Natural killer cell (primary cell): ENCODE data around the gene ZNF559. TPM values are rescaled to one million over a fixed set of nuclear protein-coding genes. Genes with fewer than 3 reads are reported as not detected.
"Not testable (repeated sequence)": the region's sequence is repeated elsewhere in the genome, so short reads cannot be mapped to it uniquely, and the experiment has no call there.

Experiments
- ATAC-seq, 3 donors: fragments of 150-1000 bp in 2 of 3; fragments of 200-7000 bp in 1 of 3; cut with Tn5 transposase; 1 replicate in 1 of 3; 2 replicates in 2 of 3; pipeline ENCODE4 v1.10.0; 2021; ENCODE audit warnings: mild to moderate bottlenecking in 2 of 3, moderate library complexity in 2 of 3
- DNase-seq, 2 donors: peaks; one replicate each; pipeline versions ENCODE4 v3.0.0 to v3.0.0-alpha.2; 2013 to 2021; ENCODE audit warnings: mixed read lengths in 1 of 2
- H3K27ac ChIP-seq: one replicate; pipeline ENCODE4 v1.5.1; 2013; ENCODE audit warnings: mild to moderate bottlenecking, low read length
- H3K27me3 ChIP-seq: one replicate; pipeline ENCODE4 v1.6.1; 2013; ENCODE audit warnings: low read length; ENCODE audit not compliant: control insufficient read depth, insufficient read depth
- H3K36me3 ChIP-seq: one replicate; pipeline ENCODE4 v1.6.1; 2013; ENCODE audit warnings: low read length; ENCODE audit not compliant: control insufficient read depth, insufficient read depth
- H3K4me1 ChIP-seq: one replicate; pipeline ENCODE4 v1.6.1; 2013; ENCODE audit warnings: low read length; ENCODE audit not compliant: control insufficient read depth, insufficient read depth
- H3K4me3 ChIP-seq: one replicate; pipeline ENCODE4 v1.5.1; 2013; ENCODE audit warnings: low read length
- H3K9me3 ChIP-seq: one replicate; pipeline ENCODE4 v1.6.1; 2013; ENCODE audit warnings: low read length; ENCODE audit not compliant: control insufficient read depth, insufficient read depth
- H3K27ac Mint-ChIP-seq, 2 donors: one replicate each; pipeline ENCODE4 v1.8.0; 2022; ENCODE audit warnings: mild to moderate bottlenecking in 2 of 2, mixed read lengths in 2 of 2, moderate library complexity in 1 of 2
- H3K27me3 Mint-ChIP-seq, 2 donors: one replicate each; pipeline ENCODE4 v1.8.0; 2022; ENCODE audit warnings: low read depth in 2 of 2, mixed read lengths in 2 of 2
- H3K36me3 Mint-ChIP-seq: one replicate; pipeline ENCODE4 v1.8.0; 2022; ENCODE audit warnings: mixed read lengths
- H3K4me1 Mint-ChIP-seq, 2 donors: one replicate each; pipeline ENCODE4 v1.8.0; 2022; ENCODE audit warnings: mixed read lengths in 2 of 2
- H3K4me3 Mint-ChIP-seq: one replicate; pipeline ENCODE4 v1.8.0; 2022; ENCODE audit warnings: mild to moderate bottlenecking, moderate library complexity, mixed read lengths
- H3K9me3 Mint-ChIP-seq, 2 donors: one replicate each; pipeline ENCODE4 v1.8.0; 2022; ENCODE audit warnings: mixed read lengths in 2 of 2
- CTCF ChIP-seq: fragments of 200-600 bp; IDR thresholded peaks from one replicate; pipeline ENCODE4 v1.8.0; 2022; ENCODE audit warnings: antibody characterized with exemption
- WGBS: methylation state at CpG from one replicate; pipeline ENCODE4 v1.1.7; 2013; ENCODE audit warnings: missing lambda C conversion rate; ENCODE audit not compliant: insufficient coverage; 5-methylcytosine and 5-hydroxymethylcytosine counted together
- intact Hi-C: fragments of 100-400 bp; cut with micrococcal nuclease; formaldehyde crosslinking; loops from one replicate; pipeline ENCODE4 v1.14.2; 2022
- total RNA-seq, 4 donors: library from RNA; stranded (reverse); fragments of 120-200 nt in 1 of 4; gene quantifications; one replicate each; pipeline versions ENCODE4 v1.2.3 to v1.2.4, GENCODE V29; 2013 to 2022

ZNF559 gene
- total RNA-seq, 3 donors from 2014 or later (not counting 1 experiment from before 2014, with no cell fraction given), result 10.0 to 20.5 (median 11.4) TPM

DNA sequence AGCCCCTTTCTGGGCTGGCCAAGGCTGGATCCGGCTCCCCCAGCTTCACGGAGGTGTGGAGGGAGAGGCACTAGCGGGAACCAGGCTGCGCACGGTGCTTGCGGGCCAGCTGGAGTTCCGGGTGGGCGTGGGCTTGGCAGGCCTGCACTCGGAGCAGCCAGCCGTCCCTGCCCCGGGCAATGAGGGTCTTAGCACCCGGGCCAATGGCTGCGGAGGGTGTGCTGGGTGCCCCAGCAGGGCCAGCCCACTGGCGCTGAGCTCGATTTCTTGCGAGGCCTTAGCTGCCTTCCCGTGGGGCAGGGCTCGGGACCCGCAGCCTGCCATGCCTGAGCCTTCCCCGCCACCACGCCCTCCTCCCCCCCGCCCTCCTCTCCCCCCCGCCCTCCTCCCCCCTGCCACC is 2.6 kb upstream of the ZNF559 start:
- H3K27me3 ChIP-seq, result no peaks in the 10 kb centered on the region
- 97% methylated on average over 16 of the region's 23 CpGs for WGBS
- no peak overlapping the region for H3K4me3 ChIP-seq
- intact Hi-C loops, result loop anchor here (5.0 kb wide), 1 partner anchor 261 kb away; the partner anchor contains the start of gene ZNF121
- Mint-ChIP-seq H3K9me3 (no peaks in the 10 kb centered on the region), H3K4me1 (peaks cover 20 to 31% of the 10 kb centered on the region in 2 donors), H3K27me3 (peaks cover 0 to 13% of the 10 kb centered on the region in 2 donors), H3K27ac (no peak overlapping the region), H3K36me3 (no peaks in the 10 kb centered on the region), H3K4me3 (no peak overlapping the region)
- H3K9me3 ChIP-seq, result peaks cover 11% of the 10 kb centered on the region
- no peaks in the 10 kb centered on the region for H3K36me3 ChIP-seq
- ATAC-seq (no peak), DNase-seq (no peak)
- H3K27ac ChIP-seq, result no peak overlapping the region
- H3K4me1 ChIP-seq, result peaks cover 19% of the 10 kb centered on the region
- TF ChIP-seq CTCF, result no peak

- ATAC-seq, H3K4me3 Mint-ChIP-seq, H3K27ac Mint-ChIP-seq, H3K9me3 Mint-ChIP-seq, H3K27ac ChIP-seq, H3K36me3 Mint-ChIP-seq, H3K27me3 ChIP-seq, H3K36me3 ChIP-seq, DNase-seq, H3K4me3 ChIP-seq: not testable (repeated sequence)
- intact Hi-C loops, result loop anchor here (5.0 kb wide), 1 partner anchor 261 kb away; the partner anchor contains the start of gene ZNF121
- H3K4me1 ChIP-seq, result peaks cover 19% of the 10 kb centered on the region
- peaks cover 11% of the 10 kb centered on the region for H3K9me3 ChIP-seq
- Mint-ChIP-seq H3K27me3 (peaks cover 0 to 13% of the 10 kb centered on the region in 2 donors), H3K4me1 (peaks cover 20 to 31% of the 10 kb centered on the region in 2 donors)
- WGBS, result 100% methylated on average over 10 of the region's 14 CpGs
These were observed 2.2 kb upstream of the ZNF559 start for GRCh38 chr19:9321756-9322155.

DNA sequence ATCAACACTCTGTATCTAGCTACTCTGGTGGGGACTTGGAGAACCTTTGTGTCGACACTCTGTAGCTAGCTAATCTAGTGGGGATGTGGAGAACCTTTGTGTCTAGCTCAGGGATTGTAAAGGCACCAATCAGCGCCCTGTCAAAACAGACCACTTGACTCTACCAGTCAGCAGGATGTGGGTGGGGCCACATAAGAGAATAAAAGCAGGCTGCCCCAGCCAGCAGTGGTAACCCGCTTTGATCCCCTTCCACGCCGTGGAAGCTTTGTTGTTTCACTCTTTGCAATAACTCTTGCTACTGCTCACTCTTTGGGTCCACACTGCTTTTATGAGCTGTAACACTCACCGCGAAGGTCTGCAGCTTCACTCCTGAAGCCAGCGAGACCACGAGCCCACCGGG is 1.8 kb upstream of the ZNF559 start:
- H3K4me3 ChIP-seq, H3K27me3 ChIP-seq, H3K36me3 ChIP-seq, H3K36me3 Mint-ChIP-seq, DNase-seq, ATAC-seq, H3K9me3 Mint-ChIP-seq, H3K27ac ChIP-seq: not testable (repeated sequence)
- peaks cover 0 to 13% of the 10 kb centered on the region in 2 donors for H3K27me3 Mint-ChIP-seq
- WGBS, result 96% methylated on average over 9 of the region's 10 CpGs
- Histone ChIP-seq H3K9me3 (peaks cover 11% of the 10 kb centered on the region), H3K4me1 (peaks cover 19% of the 10 kb centered on the region)
- peak overlapping the region; percentile 40 for H3K4me3 Mint-ChIP-seq
- peak overlapping the region; percentile 97 to 98 for H3K27ac Mint-ChIP-seq
- intact Hi-C loops, result loop anchor here (5.0 kb wide), 1 partner anchor 260 kb away; the partner anchor contains the start of gene ZNF121
- peaks cover 20 to 31% of the 10 kb centered on the region in 2 donors for H3K4me1 Mint-ChIP-seq

DNA sequence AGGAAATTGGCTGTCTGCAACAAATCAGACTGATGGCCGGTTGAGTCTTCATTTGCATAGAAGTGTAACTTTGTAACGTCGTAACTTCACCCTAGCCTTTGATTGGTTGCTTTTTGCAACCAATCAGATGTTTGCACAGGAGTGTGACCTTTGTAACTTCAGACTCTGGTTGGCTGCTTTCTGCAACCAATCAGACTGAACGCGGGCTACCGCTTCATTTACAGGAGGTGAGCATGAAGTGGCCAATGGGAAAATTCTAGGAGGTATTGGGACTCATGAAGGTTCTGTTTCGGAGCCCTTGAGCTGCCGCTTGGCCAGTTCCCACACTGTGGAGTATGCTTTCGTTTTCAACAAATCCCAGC is 441 bp upstream of the ZNF559 start:
- Mint-ChIP-seq H3K27ac (peak overlapping the region; percentile 97 to 98), H3K4me3 (peak overlapping the region; percentile 98), H3K9me3 (no peaks in the 10 kb centered on the region), H3K36me3 (peaks cover 6% of the 10 kb centered on the region), H3K4me1 (peaks cover 20 to 31% of the 10 kb centered on the region in 2 donors), H3K27me3 (no peaks in the 10 kb centered on the region)
- no peak for TF ChIP-seq CTCF
- DNase-seq, result no peak
- 4% methylated on average over 9 of the region's 9 CpGs for WGBS
- Histone ChIP-seq H3K27ac (peak overlapping the region; percentile 92), H3K36me3 (peaks cover 4% of the 10 kb centered on the region), H3K9me3 (peaks cover 15% of the 10 kb centered on the region), H3K4me1 (peaks cover 19% of the 10 kb centered on the region), H3K27me3 (no peaks in the 10 kb centered on the region), H3K4me3 (peak overlapping the region; percentile 95)
- ATAC-seq, result peak; percentile 32 to 60 (median 59)
- intact Hi-C loops, result loop anchor here (5.0 kb wide), 1 partner anchor 259 kb away; the partner anchor contains the start of gene ZNF121
